ENCODE measurements around the gene SLC8A2.
A peak's percentile ranks its signal among the peaks of the same experiment; 100 is the strongest.

The SLC8A2 gene

DNA sequence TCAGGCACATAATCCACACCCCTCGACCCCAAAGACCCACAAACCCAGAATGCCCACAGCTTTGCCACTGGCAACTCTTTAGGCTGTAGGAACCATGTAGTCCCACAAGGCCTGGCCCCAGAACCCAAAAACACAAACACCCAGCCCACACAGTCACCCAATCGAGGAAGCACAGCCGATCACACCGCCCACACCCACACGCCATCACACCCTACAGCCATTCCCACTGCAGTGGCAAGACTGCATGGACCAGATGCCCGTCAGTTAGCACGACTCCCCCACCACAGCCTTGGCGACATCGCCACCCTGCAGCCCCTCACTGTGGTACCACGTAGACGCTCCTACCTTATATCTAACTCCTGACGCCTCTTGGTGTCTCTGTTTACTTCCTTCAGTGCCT lies 28.4 kb downstream of the SLC8A2 start:
- TF ChIP-seq, protein P1, sequence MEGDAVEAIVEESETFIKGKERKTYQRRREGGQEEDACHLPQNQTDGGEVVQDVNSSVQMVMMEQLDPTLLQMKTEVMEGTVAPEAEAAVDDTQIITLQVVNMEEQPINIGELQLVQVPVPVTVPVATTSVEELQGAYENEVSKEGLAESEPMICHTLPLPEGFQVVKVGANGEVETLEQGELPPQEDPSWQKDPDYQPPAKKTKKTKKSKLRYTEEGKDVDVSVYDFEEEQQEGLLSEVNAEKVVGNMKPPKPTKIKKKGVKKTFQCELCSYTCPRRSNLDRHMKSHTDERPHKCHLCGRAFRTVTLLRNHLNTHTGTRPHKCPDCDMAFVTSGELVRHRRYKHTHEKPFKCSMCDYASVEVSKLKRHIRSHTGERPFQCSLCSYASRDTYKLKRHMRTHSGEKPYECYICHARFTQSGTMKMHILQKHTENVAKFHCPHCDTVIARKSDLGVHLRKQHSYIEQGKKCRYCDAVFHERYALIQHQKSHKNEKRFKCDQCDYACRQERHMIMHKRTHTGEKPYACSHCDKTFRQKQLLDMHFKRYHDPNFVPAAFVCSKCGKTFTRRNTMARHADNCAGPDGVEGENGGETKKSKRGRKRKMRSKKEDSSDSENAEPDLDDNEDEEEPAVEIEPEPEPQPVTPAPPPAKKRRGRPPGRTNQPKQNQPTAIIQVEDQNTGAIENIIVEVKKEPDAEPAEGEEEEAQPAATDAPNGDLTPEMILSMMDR (IDR thresholded peaks at IDR 0.05; ENCODE audit: extremely low read depth, missing control alignments), result no peak

DNA sequence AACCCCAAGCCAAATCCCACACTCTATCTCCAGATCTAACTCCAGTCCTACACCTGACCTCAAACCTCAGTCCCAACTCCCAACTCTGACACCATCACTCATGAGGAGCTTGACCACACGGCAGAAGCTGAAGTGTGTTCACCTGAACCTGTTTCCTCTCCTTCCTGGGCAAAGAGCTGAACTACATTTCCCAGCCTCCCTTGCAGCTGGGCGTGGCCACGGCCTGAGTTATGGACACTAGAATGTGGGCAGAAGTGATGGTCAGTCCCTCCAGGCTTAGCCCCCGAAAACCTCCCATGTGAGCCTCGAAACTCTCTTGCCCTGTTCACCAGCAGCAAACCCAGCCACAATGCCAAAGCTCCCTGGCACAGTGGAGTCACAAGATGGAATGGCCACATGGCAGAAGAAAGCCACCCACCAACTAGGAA lies 32.9 kb downstream of the SLC8A2 start:
- no peak for DNase-seq (ENCODE audit: low spot score)
- TF ChIP-seq, protein P1 (IDR thresholded peaks at IDR 0.05; ENCODE audit: extremely low read depth, missing control alignments), result no peak

More for the DNA sequence above, 28.4 kb downstream of the SLC8A2 start:
- DNase-seq (ENCODE audit: low spot score), result no peak

DNA sequence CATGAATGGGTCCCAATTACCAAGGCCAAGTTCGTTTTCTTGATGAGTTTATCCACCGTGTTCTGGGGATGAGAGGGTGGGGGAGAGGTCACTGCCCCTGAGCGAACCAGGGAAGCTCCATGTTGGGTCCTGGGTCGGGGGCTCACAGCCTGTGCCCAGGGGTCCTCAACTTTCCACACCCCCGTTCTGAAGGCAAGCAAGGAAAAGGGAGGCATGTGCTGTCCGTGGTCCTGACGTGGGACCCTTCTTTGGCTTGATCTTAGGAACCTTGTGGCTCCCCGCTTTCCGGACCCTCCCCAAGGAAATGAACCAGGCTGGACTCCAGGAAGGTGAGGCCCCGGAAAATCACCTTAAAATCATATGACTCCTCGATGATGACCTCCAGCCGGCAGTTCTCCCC lies 34.2 kb downstream of the SLC8A2 start:
- TF ChIP-seq, protein P1 (IDR thresholded peaks at IDR 0.05; ENCODE audit: extremely low read depth, missing control alignments), result no peak
- no peak for DNase-seq (ENCODE audit: low spot score)

DNA sequence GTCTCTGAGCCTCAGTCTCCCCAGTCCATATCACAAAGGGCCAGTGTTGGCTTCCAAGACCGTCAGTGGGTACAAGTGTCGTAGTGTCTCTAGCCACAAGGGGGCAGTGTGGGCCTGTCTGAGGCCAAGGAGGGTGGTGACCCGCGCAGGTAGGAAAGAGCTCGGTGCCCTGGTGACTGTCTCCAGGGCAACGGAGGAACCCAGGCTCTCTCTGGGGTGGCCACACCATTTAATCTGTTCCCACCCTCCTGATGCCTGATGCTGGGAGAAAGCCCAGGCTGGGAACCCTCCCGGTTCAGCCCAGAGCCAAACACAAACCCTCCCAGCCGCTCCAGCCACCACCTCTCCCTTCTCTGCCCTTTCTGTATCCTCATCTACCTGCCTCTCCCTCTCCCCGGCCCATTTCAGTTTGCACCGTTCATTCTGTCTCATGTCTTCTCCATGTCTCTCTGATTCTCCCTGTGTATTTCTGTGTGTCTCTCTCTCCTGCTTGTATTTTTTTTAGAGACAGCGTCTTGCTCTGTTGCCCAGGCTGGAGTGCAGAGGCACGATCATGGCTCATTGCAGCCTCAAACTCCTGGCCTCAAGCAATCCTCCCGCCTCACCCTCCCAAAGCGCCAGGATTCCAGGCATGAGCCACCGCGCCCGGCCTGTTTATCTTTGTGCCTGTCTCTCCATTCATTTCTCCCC lies 34.8 kb downstream of the SLC8A2 start:
- TF ChIP-seq, protein P1 (IDR thresholded peaks at IDR 0.05; ENCODE audit: extremely low read depth, missing control alignments), result peak; percentile 72
- DNase-seq (ENCODE audit: low spot score), result peak; percentile 88

DNA sequence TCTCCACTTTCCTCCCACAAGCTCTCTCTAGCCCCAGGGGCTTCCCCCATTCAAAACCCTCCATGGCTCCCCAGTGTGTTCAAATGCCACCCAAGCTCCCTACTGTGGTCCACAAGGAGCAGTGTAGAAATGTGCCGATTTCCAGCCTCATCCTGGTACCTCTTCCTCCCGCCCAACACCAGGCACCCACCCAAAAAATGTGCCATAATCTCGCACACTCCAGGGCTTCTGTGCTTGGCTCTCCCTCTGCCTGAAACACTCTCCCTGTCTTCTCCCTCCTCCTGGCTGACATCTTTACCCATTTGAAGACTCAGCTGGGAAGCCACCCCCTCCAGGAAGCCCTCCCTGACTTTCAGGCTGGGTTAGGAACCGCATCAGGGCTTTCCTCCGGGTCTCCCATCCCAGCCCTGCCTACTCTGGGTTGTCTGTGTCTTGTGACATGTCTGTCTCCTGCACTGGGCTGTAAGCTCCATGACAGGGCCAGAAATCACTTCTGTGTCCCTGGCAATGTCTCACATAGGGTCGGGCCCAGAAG lies 35.7 kb downstream of the SLC8A2 start:
- no peak for DNase-seq (ENCODE audit: low spot score)
- TF ChIP-seq, protein P1 (IDR thresholded peaks at IDR 0.05; ENCODE audit: extremely low read depth, missing control alignments), result no peak

DNA sequence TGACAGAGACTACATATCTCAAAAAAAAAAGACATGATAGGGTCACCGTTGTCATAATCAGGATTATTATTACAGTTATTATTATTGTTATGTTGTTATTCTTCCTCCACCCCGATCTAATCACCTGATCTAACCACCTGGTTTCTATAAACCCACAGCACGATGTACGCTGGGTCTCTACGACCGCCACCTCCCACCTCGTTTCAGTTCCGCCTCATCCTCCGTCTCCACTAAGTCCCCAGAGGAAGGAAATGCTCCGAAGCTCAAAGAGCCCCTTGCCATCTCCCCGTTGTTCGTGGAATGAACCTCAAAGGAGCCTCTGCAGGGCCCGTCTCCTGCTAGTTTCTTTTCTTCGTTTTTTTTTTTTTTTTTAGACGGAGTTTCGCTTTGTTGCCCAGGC lies 36.5 kb downstream of the SLC8A2 start:
- no peak for DNase-seq (ENCODE audit: low spot score)
- TF ChIP-seq, protein P1 (IDR thresholded peaks at IDR 0.05; ENCODE audit: extremely low read depth, missing control alignments), result no peak

DNA sequence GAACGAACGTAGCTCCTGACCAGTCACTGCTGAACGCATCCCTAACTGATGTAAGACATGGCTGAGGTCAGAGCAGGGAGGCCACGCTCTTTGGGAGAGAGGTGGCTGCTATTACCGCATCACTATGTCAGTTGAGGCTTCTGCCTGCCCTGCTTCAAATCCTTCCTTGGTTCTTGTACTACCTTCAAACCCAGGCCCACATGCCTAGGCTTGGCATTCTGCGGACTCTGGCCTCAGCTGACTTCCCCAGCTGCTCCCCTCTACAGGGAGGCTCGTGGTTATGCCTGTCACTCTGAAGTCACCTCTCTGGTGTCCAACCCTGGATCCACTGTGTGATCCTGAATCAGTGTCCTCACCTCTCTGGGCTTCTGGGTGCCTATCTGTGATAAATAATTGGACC lies 37.6 kb downstream of the SLC8A2 start:
- TF ChIP-seq, protein P1 (IDR thresholded peaks at IDR 0.05; ENCODE audit: extremely low read depth, missing control alignments), result no peak

More for the DNA sequence above, 37.6 kb downstream of the SLC8A2 start:
- no peak for DNase-seq (ENCODE audit: low spot score)
